Astrocyte (in vitro differentiated cells and primary cell): Measurements from ENCODE around the gene NMRK1. TPM values are rescaled to one million over a fixed set of nuclear protein-coding genes. Genes with fewer than 3 reads are reported as not detected.

Experiments
- DNase-seq: peaks from one replicate; pipeline ENCODE4 v3.0.0-alpha.2; 2010; ENCODE audit warnings: low read depth
- FAIRE-seq: peaks from 2 replicates; lab custom pipeline; 2011; peaks lifted over from hg19 to GRCh38; lab: Jason Lieb, UNC
- H2AFZ ChIP-seq: 2 replicates; pipeline ENCODE4 v1.6.0; 2012; ENCODE audit warnings: low read depth, low read length, inconsistent platforms
- H3K27ac ChIP-seq: 2 replicates; pipeline ENCODE4 v1.5.1; 2011; ENCODE audit warnings: low read depth, low read length, inconsistent platforms
- H3K27me3 ChIP-seq: 2 replicates; pipeline ENCODE4 v1.6.0; 2011; ENCODE audit warnings: low read length, inconsistent platforms; ENCODE audit not compliant: insufficient read depth
- H3K36me3 ChIP-seq: 2 replicates; pipeline ENCODE4 v1.5.1; 2011; ENCODE audit warnings: low read length, inconsistent platforms; ENCODE audit not compliant: insufficient read depth
- H3K4me1 ChIP-seq: 2 replicates; pipeline ENCODE4 v1.5.1; 2011; ENCODE audit warnings: low read length, inconsistent platforms; ENCODE audit not compliant: insufficient read depth
- H3K4me2 ChIP-seq: 2 replicates; pipeline ENCODE4 v1.6.0; 2012; ENCODE audit warnings: low read length, inconsistent platforms
- H3K4me3 ChIP-seq: 2 replicates; pipeline ENCODE4 v1.5.1; 2011; ENCODE audit warnings: low read depth, mild to moderate bottlenecking, low read length, inconsistent platforms; ENCODE audit not compliant: insufficient read depth
- H3K79me2 ChIP-seq: 2 replicates; pipeline ENCODE4 v1.6.0; 2012; ENCODE audit warnings: mild to moderate bottlenecking, low read length, inconsistent platforms; ENCODE audit not compliant: insufficient read depth
- H3K9ac ChIP-seq: 2 replicates; pipeline ENCODE4 v1.6.0; 2012; ENCODE audit warnings: mild to moderate bottlenecking, low read length, inconsistent platforms
- H3K9me3 ChIP-seq: 2 replicates; pipeline ENCODE4 v1.5.1; 2012; ENCODE audit warnings: low read depth, mild to moderate bottlenecking, low read length, inconsistent platforms; ENCODE audit not compliant: insufficient read depth
- H4K20me1 ChIP-seq: 2 replicates; pipeline ENCODE4 v1.6.0; 2012; ENCODE audit warnings: low read length, inconsistent platforms; ENCODE audit not compliant: insufficient read depth
- H3K27ac Mint-ChIP-seq: one replicate; pipeline ENCODE4 v1.8.0; 2021; ENCODE audit warnings: mild to moderate bottlenecking, mixed read lengths; ENCODE audit not compliant: unreplicated experiment
- H3K27me3 Mint-ChIP-seq: one replicate; pipeline ENCODE4 v1.8.0; 2021; ENCODE audit warnings: low read depth, mixed read lengths; ENCODE audit not compliant: unreplicated experiment
- H3K36me3 Mint-ChIP-seq: one replicate; pipeline ENCODE4 v1.8.0; 2021; ENCODE audit warnings: low read depth, mixed read lengths; ENCODE audit not compliant: unreplicated experiment
- H3K4me1 Mint-ChIP-seq: one replicate; pipeline ENCODE4 v1.8.0; 2021; ENCODE audit warnings: low read depth, mixed read lengths; ENCODE audit not compliant: unreplicated experiment
- H3K4me3 Mint-ChIP-seq: one replicate; pipeline ENCODE4 v1.8.0; 2021; ENCODE audit warnings: mild to moderate bottlenecking, moderate library complexity, mixed read lengths; ENCODE audit not compliant: unreplicated experiment
- H3K9me3 Mint-ChIP-seq: one replicate; pipeline ENCODE4 v1.8.0; 2021; ENCODE audit warnings: mild to moderate bottlenecking, mixed read lengths; ENCODE audit not compliant: unreplicated experiment
- CTCF ChIP-seq: IDR thresholded peaks from 2 replicates; pipeline ENCODE4 v1.5.1; 2011; ENCODE audit warnings: low read depth, mild to moderate bottlenecking, inconsistent platforms, low read length, moderate library complexity; ENCODE audit not compliant: insufficient read depth
- EZH2 ChIP-seq: IDR thresholded peaks from 2 replicates; pipeline ENCODE4 v1.6.1; 2012; ENCODE audit warnings: mild to moderate bottlenecking, low read length, inconsistent platforms; ENCODE audit not compliant: insufficient read depth
- total RNA-seq: library from RNA; stranded (reverse); gene quantifications from 2 replicates; pipeline ENCODE4 v1.2.1, GENCODE V29; 2021

NMRK1 gene
- total RNA-seq, 1 donor from 2014 or later: 15.2 TPM

- Histone ChIP-seq H3K4me2 (no peak overlapping the region), H3K79me2 (peaks cover 58% of the 10 kb centered on the region), H3K27me3 (no peaks in the 10 kb centered on the region), H2AFZ (no peak overlapping the region), H3K4me3 (no peak overlapping the region), H3K9ac (no peak overlapping the region), H3K4me1 (no peaks in the 10 kb centered on the region), H4K20me1 (peaks cover 16% of the 10 kb centered on the region), H3K27ac (no peak overlapping the region), H3K36me3 (no peaks in the 10 kb centered on the region), H3K9me3 (no peaks in the 10 kb centered on the region)
- DNase-seq (no peak), FAIRE-seq (no peak)
- Mint-ChIP-seq H3K27me3 (no peaks in the 10 kb centered on the region), H3K27ac (no peak overlapping the region), H3K36me3 (no peaks in the 10 kb centered on the region), H3K4me3 (no peak overlapping the region), H3K9me3 (no peaks in the 10 kb centered on the region), H3K4me1 (peaks cover 14% of the 10 kb centered on the region)
- TF ChIP-seq EZH2 (no peak), CTCF (no peak)
Observed at GRCh38 chr9:75106857-75107256, 18.9 kb upstream of the NMRK1 start.

- peaks cover 14% of the 10 kb centered on the region for H3K4me1 Mint-ChIP-seq
- peaks cover 2% of the 10 kb centered on the region for H3K36me3 Mint-ChIP-seq
- H3K9me3 ChIP-seq: no peaks in the 10 kb centered on the region
- H3K36me3 ChIP-seq: no peaks in the 10 kb centered on the region
- no peak overlapping the region for H3K4me3 Mint-ChIP-seq
- H3K9ac ChIP-seq: no peak overlapping the region
- no peak overlapping the region for H3K27ac ChIP-seq
- H3K27me3 ChIP-seq: no peaks in the 10 kb centered on the region
- peak; percentile 6 for DNase-seq
- H3K79me2 ChIP-seq: peaks cover 57% of the 10 kb centered on the region
- no peaks in the 10 kb centered on the region for H3K9me3 Mint-ChIP-seq
- H3K4me1 ChIP-seq: no peaks in the 10 kb centered on the region
- no peak for FAIRE-seq
- no peak overlapping the region for H3K4me3 ChIP-seq
- no peak overlapping the region for H2AFZ ChIP-seq
- H3K27ac Mint-ChIP-seq: peak overlapping the region; percentile 29
- H3K27me3 Mint-ChIP-seq: no peaks in the 10 kb centered on the region
- no peak overlapping the region for H3K4me2 ChIP-seq
- H4K20me1 ChIP-seq: peaks cover 14% of the 10 kb centered on the region
- TF ChIP-seq CTCF (no peak), EZH2 (no peak)
Observed at GRCh38 chr9:75105841-75106240, 17.9 kb upstream of the NMRK1 start.

- peaks cover 14% of the 10 kb centered on the region for H4K20me1 ChIP-seq
- peaks cover 56% of the 10 kb centered on the region for H3K79me2 ChIP-seq
- H3K36me3 Mint-ChIP-seq: peaks cover 2% of the 10 kb centered on the region
- no peak overlapping the region for H3K27ac ChIP-seq
- H3K27me3 Mint-ChIP-seq: no peaks in the 10 kb centered on the region
- H3K9ac ChIP-seq: no peak overlapping the region
- H3K4me1 Mint-ChIP-seq: peaks cover 12% of the 10 kb centered on the region
- no peak overlapping the region for H3K4me2 ChIP-seq
- no peak overlapping the region for H3K4me3 ChIP-seq
- H3K9me3 ChIP-seq: no peaks in the 10 kb centered on the region
- H3K9me3 Mint-ChIP-seq: no peaks in the 10 kb centered on the region
- no peaks in the 10 kb centered on the region for H3K4me1 ChIP-seq
- no peaks in the 10 kb centered on the region for H3K36me3 ChIP-seq
- DNase-seq (no peak), FAIRE-seq (no peak)
- no peak overlapping the region for H2AFZ ChIP-seq
- H3K27ac Mint-ChIP-seq: no peak overlapping the region
- TF ChIP-seq CTCF (no peak), EZH2 (no peak)
- H3K27me3 ChIP-seq: no peaks in the 10 kb centered on the region
- H3K4me3 Mint-ChIP-seq: no peak overlapping the region
Observed at GRCh38 chr9:75105019-75105540, 17.1 kb upstream of the NMRK1 start.
